Measurements from ENCODE around the gene RPF1.
A peak's percentile ranks its signal among the peaks of the same experiment; 100 is the strongest.
"Not testable (repeated sequence)": the region's sequence is repeated elsewhere in the genome, so short reads cannot be mapped to it uniquely, and the experiment has no call there.

The RPF1 gene

GRCh38 chr1:84493747-84494146, 14.7 kb downstream of the RPF1 start:
- DNase-seq, result no peak

- no peak for DNase-seq
Measured at GRCh38 chr1:84496498-84496897, 17.4 kb downstream of the RPF1 start.

GRCh38 chr1:84497631-84498275, 18.7 kb downstream of the RPF1 start:
- no peak for DNase-seq

GRCh38 chr1:84502927-84503326, 23.9 kb downstream of the RPF1 start:
- no peak for DNase-seq

GRCh38 chr1:84504580-84505492, 25.8 kb downstream of the RPF1 start:
- no peak for DNase-seq

- no peak for DNase-seq
Measured at GRCh38 chr1:84505493-84506001, 26.5 kb downstream of the RPF1 start.

GRCh38 chr1:84506002-84506728, 27.1 kb downstream of the RPF1 start, which contains the start of the genes GNG5 and SPATA1:
TSS of gene GNG5 (minus strand) at chr1:84506581. CDS start at chr1:84506091, 490 bp downstream.
TSS of gene SPATA1 (plus strand) at chr1:84506386. CDS start at chr1:84516360, 9,974 bp downstream.
- DNase-seq, result peak in 1 of 2 experiments; percentile 61

- no peak for DNase-seq
Measured at GRCh38 chr1:84506729-84507453, 27.8 kb downstream of the RPF1 start.

GRCh38 chr1:84507887-84508286, 28.8 kb downstream of the RPF1 start:
- DNase-seq, result not testable (repeated sequence)

GRCh38 chr1:84508510-84508909, 29.4 kb downstream of the RPF1 start:
- DNase-seq, result no peak

GRCh38 chr1:84509029-84509428, 30.0 kb downstream of the RPF1 start:
- DNase-seq, result no peak

- no peak for DNase-seq
Measured at GRCh38 chr1:84510165-84510564, 31.1 kb downstream of the RPF1 start.

- no peak for DNase-seq
Measured at GRCh38 chr1:84510668-84511067, 31.6 kb downstream of the RPF1 start.

GRCh38 chr1:84524590-84524989, 45.5 kb downstream of the RPF1 start:
- DNase-seq, result no peak

GRCh38 chr1:84525779-84526178, 46.7 kb downstream of the RPF1 start:
- no peak for DNase-seq

- no peak for DNase-seq
Measured at GRCh38 chr1:84538599-84538998, 59.5 kb downstream of the RPF1 start.

- no peak for DNase-seq
Measured at GRCh38 chr1:84539972-84540371, 60.9 kb downstream of the RPF1 start.

- DNase-seq, result no peak
Measured at GRCh38 chr1:84540759-84541158, 61.7 kb downstream of the RPF1 start.

GRCh38 chr1:84541679-84542078, 62.6 kb downstream of the RPF1 start:
- no peak for DNase-seq
